Osteoblast (primary cell): Measurements from ENCODE around the gene TMC7. TPM values are rescaled to one million over a fixed set of nuclear protein-coding genes. Genes with fewer than 3 reads are reported as not detected.

Source experiments
- DNase-seq: peaks from one replicate; pipeline ENCODE4 v3.0.0; 2011; ENCODE audit warnings: low spot score, mixed read lengths; ENCODE audit not compliant: insufficient read length; ENCODE audit errors: missing footprints
- H2AFZ ChIP-seq: 2 replicates; pipeline ENCODE4 v1.6.0; 2011; ENCODE audit warnings: mild to moderate bottlenecking, low read length
- H3K27ac ChIP-seq: 2 replicates; pipeline ENCODE4 v1.5.1; 2011; ENCODE audit warnings: mild to moderate bottlenecking, low read depth, low read length, moderate library complexity
- H3K27me3 ChIP-seq: 2 replicates; pipeline ENCODE4 v1.6.0; 2012; ENCODE audit warnings: mild to moderate bottlenecking, control low read depth, inconsistent platforms, low read length, moderate library complexity; ENCODE audit not compliant: insufficient read depth
- H3K36me3 ChIP-seq: 2 replicates; pipeline ENCODE4 v1.5.1; 2011; ENCODE audit warnings: mild to moderate bottlenecking, low read length, control low read depth, moderate library complexity; ENCODE audit not compliant: insufficient read depth
- H3K4me1 ChIP-seq: 2 replicates; pipeline ENCODE4 v1.5.1; 2011; ENCODE audit warnings: mild to moderate bottlenecking, low read length, control low read depth, moderate library complexity; ENCODE audit not compliant: insufficient read depth
- H3K4me2 ChIP-seq: 2 replicates; pipeline ENCODE4 v1.6.0; 2011; ENCODE audit warnings: mild to moderate bottlenecking, low read length; ENCODE audit not compliant: insufficient read depth
- H3K4me3 ChIP-seq: fragments of 200-600 bp; sonication (generic); 3 replicates; pipeline ENCODE4 v1.5.1; 2012; ENCODE audit warnings: mild to moderate bottlenecking, low read length, inconsistent platforms; ENCODE audit not compliant: insufficient read depth
- H3K79me2 ChIP-seq: 2 replicates; pipeline ENCODE4 v1.6.0; 2012; ENCODE audit warnings: mild to moderate bottlenecking, low read length, control low read depth, inconsistent platforms; ENCODE audit not compliant: insufficient read depth
- H3K9me3 ChIP-seq: 2 replicates; pipeline ENCODE4 v1.5.1; 2011; ENCODE audit warnings: low read depth, low read length, control low read depth
- H4K20me1 ChIP-seq: 2 replicates; pipeline ENCODE4 v1.6.0; 2012; ENCODE audit warnings: mild to moderate bottlenecking, low read length, control low read depth; ENCODE audit not compliant: insufficient read depth
- CTCF ChIP-seq: IDR thresholded peaks from 2 replicates; pipeline ENCODE4 v1.5.1; 2011; ENCODE audit warnings: mild to moderate bottlenecking, low read depth, low read length, moderate library complexity; ENCODE audit errors: extremely low read depth
- total RNA-seq: library from RNA; depleted of rRNA; stranded (reverse); fragments of >200 nt; gene quantifications from 2 replicates; pipeline ENCODE4 v1.2.3, GENCODE V29; 2012

TMC7 gene
- total RNA-seq, 1 donor, result 1.1 TPM

GRCh38 chr16:18969050-18969854 lies 14.5 kb upstream of the TMC7 start:
- H3K79me2 ChIP-seq, result no peaks in the 10 kb centered on the region
- H3K4me1 ChIP-seq, result peaks cover 4% of the 10 kb centered on the region
- peak; percentile 92 for DNase-seq
- no peaks in the 10 kb centered on the region for H3K36me3 ChIP-seq
- TF ChIP-seq CTCF, result peak; percentile 93
- peak overlapping the region; percentile 3 for H2AFZ ChIP-seq
- no peaks in the 10 kb centered on the region for H4K20me1 ChIP-seq
- no peaks in the 10 kb centered on the region for H3K27me3 ChIP-seq
- peak overlapping the region; percentile 73 for H3K4me3 ChIP-seq
- H3K4me2 ChIP-seq, result peak overlapping the region; percentile 90
- no peak overlapping the region for H3K27ac ChIP-seq
- H3K9me3 ChIP-seq, result no peaks in the 10 kb centered on the region

GRCh38 chr16:18969855-18970240 lies 13.9 kb upstream of the TMC7 start:
- Histone ChIP-seq H3K79me2 (no peaks in the 10 kb centered on the region), H3K4me2 (no peak overlapping the region), H3K9me3 (no peaks in the 10 kb centered on the region), H3K4me3 (no peak overlapping the region), H4K20me1 (no peaks in the 10 kb centered on the region), H2AFZ (no peak overlapping the region), H3K27me3 (peaks cover 3% of the 10 kb centered on the region), H3K4me1 (peaks cover 4% of the 10 kb centered on the region), H3K36me3 (no peaks in the 10 kb centered on the region), H3K27ac (no peak overlapping the region)
- no peak for DNase-seq
- no peak for TF ChIP-seq CTCF

- H3K4me1 ChIP-seq, result no peaks in the 10 kb centered on the region
- no peaks in the 10 kb centered on the region for H3K79me2 ChIP-seq
- no peaks in the 10 kb centered on the region for H3K9me3 ChIP-seq
- no peak for DNase-seq
- peaks cover 22% of the 10 kb centered on the region for H3K27me3 ChIP-seq
- no peak overlapping the region for H2AFZ ChIP-seq
- H4K20me1 ChIP-seq, result no peaks in the 10 kb centered on the region
- H3K4me2 ChIP-seq, result no peak overlapping the region
- no peak overlapping the region for H3K27ac ChIP-seq
- H3K4me3 ChIP-seq, result no peak overlapping the region
- H3K36me3 ChIP-seq, result no peaks in the 10 kb centered on the region
- no peak for TF ChIP-seq CTCF
Observed at GRCh38 chr16:18975109-18975508, 8.6 kb upstream of the TMC7 start.

GRCh38 chr16:18979936-18980335 lies 3.8 kb upstream of the TMC7 start:
- Histone ChIP-seq H3K27ac (no peak overlapping the region), H3K27me3 (peaks cover 18% of the 10 kb centered on the region), H3K4me2 (no peak overlapping the region), H3K9me3 (no peaks in the 10 kb centered on the region), H2AFZ (no peak overlapping the region), H3K4me3 (no peak overlapping the region), H3K36me3 (no peaks in the 10 kb centered on the region), H3K79me2 (no peaks in the 10 kb centered on the region), H4K20me1 (no peaks in the 10 kb centered on the region), H3K4me1 (peaks cover 6% of the 10 kb centered on the region)
- no peak for TF ChIP-seq CTCF
- no peak for DNase-seq
